ENCODE data around the gene GFOD1.

DNA sequence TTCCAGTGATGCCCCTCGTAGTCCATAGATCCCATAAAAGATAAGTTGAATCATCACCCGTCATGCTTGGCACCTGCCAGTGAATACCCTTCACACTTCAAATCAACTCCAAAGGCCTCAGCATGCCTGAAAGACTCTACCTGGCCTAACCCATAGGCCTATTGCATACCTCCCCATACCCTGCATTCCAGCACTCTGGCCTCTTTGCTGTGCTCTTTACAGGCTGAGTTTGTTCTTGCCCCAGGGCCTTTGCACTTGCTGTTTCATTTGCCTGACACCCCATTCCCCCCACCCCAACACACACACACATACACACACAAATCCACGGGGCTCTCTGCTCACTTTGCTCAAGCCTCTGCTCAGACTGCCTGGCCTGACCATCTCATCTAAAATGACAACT, 3.0 kb upstream of the GFOD1 start:
- TF ChIP-seq, protein P1, sequence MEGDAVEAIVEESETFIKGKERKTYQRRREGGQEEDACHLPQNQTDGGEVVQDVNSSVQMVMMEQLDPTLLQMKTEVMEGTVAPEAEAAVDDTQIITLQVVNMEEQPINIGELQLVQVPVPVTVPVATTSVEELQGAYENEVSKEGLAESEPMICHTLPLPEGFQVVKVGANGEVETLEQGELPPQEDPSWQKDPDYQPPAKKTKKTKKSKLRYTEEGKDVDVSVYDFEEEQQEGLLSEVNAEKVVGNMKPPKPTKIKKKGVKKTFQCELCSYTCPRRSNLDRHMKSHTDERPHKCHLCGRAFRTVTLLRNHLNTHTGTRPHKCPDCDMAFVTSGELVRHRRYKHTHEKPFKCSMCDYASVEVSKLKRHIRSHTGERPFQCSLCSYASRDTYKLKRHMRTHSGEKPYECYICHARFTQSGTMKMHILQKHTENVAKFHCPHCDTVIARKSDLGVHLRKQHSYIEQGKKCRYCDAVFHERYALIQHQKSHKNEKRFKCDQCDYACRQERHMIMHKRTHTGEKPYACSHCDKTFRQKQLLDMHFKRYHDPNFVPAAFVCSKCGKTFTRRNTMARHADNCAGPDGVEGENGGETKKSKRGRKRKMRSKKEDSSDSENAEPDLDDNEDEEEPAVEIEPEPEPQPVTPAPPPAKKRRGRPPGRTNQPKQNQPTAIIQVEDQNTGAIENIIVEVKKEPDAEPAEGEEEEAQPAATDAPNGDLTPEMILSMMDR (IDR thresholded peaks at IDR 0.05): no peak
- TF ChIP-seq POLR2A (IDR thresholded peaks at IDR 0.05): no peak
